ENCODE measurements around the gene PDE4D. TPM values are rescaled to one million over a fixed set of nuclear protein-coding genes. Genes with fewer than 3 reads are reported as not detected.

PDE4D gene
- total and polyA plus RNA-seq, 9 donors: 21.1 to 65.9 (median 33.0) TPM

GRCh38 chr5:59548807-59549357 lies 344.6 kb downstream of the PDE4D start:
- H3K27me3 ChIP-seq (ENCODE audit: control insufficient read depth, insufficient read depth, low read length): no peaks in the 10 kb centered on the region
- no peak overlapping the region for H3K4me3 ChIP-seq (ENCODE audit: low read length)
- no CpG with 5 or more reads among the region's 4 CpGs for WGBS (ENCODE audit: insufficient coverage)
- no peak overlapping the region for H3K27ac ChIP-seq (ENCODE audit: low read length)
- H3K36me3 ChIP-seq (ENCODE audit: control insufficient read depth, insufficient read depth, low read length): no peaks in the 10 kb centered on the region
- no peaks in the 10 kb centered on the region for H3K9me3 ChIP-seq (replicated peaks; ENCODE audit: control insufficient read depth, low read depth, low read length)
- H3K4me1 ChIP-seq (ENCODE audit: control insufficient read depth, insufficient read depth, low read length): peaks cover 3% of the 10 kb centered on the region
- no peak for DNase-seq

- H3K36me3 ChIP-seq (ENCODE audit: control insufficient read depth, insufficient read depth, low read length): no peaks in the 10 kb centered on the region
- no peaks in the 10 kb centered on the region for H3K9me3 ChIP-seq (replicated peaks; ENCODE audit: control insufficient read depth, low read depth, low read length)
- WGBS (ENCODE audit: insufficient coverage): 60% methylated on average over 1 of the region's 3 CpGs
- peaks cover 11% of the 10 kb centered on the region for H3K4me1 ChIP-seq (ENCODE audit: control insufficient read depth, insufficient read depth, low read length)
- H3K27me3 ChIP-seq (ENCODE audit: control insufficient read depth, insufficient read depth, low read length): no peaks in the 10 kb centered on the region
- no peak overlapping the region for H3K4me3 ChIP-seq (ENCODE audit: low read length)
- H3K27ac ChIP-seq (ENCODE audit: low read length): no peak overlapping the region
- DNase-seq: no peak
These were observed 345.8 kb downstream of the PDE4D start for GRCh38 chr5:59547731-59548130.

GRCh38 chr5:59544573-59544972 lies 349.0 kb downstream of the PDE4D start:
- no CpG with 5 or more reads among the region's 2 CpGs for WGBS (ENCODE audit: insufficient coverage)
- Histone ChIP-seq H3K9me3 (replicated peaks; ENCODE audit: control insufficient read depth, low read depth, low read length) (no peaks in the 10 kb centered on the region), H3K36me3 (ENCODE audit: control insufficient read depth, insufficient read depth, low read length) (no peaks in the 10 kb centered on the region), H3K4me3 (ENCODE audit: low read length) (no peak overlapping the region), H3K4me1 (ENCODE audit: control insufficient read depth, insufficient read depth, low read length) (peaks cover 19% of the 10 kb centered on the region), H3K27ac (ENCODE audit: low read length) (no peak overlapping the region), H3K27me3 (ENCODE audit: control insufficient read depth, insufficient read depth, low read length) (no peaks in the 10 kb centered on the region)
- DNase-seq: no peak

GRCh38 chr5:59543821-59544442 lies 349.6 kb downstream of the PDE4D start:
- DNase-seq: no peak
- Histone ChIP-seq H3K4me3 (ENCODE audit: low read length) (no peak overlapping the region), H3K4me1 (ENCODE audit: control insufficient read depth, insufficient read depth, low read length) (peaks cover 19% of the 10 kb centered on the region), H3K27ac (ENCODE audit: low read length) (peak overlapping the region; percentile 63), H3K36me3 (ENCODE audit: control insufficient read depth, insufficient read depth, low read length) (no peaks in the 10 kb centered on the region), H3K27me3 (ENCODE audit: control insufficient read depth, insufficient read depth, low read length) (no peaks in the 10 kb centered on the region), H3K9me3 (replicated peaks; ENCODE audit: control insufficient read depth, low read depth, low read length) (no peaks in the 10 kb centered on the region)
- 80% methylated on average over 1 of the region's 2 CpGs for WGBS (ENCODE audit: insufficient coverage)

GRCh38 chr5:59542851-59543820 lies 350.4 kb downstream of the PDE4D start:
- H3K4me3 ChIP-seq (ENCODE audit: low read length): no peak overlapping the region
- peak; percentile 90 for DNase-seq
- WGBS (ENCODE audit: insufficient coverage): no CpG with 5 or more reads among the region's 6 CpGs

GRCh38 chr5:59542306-59542705 lies 351.2 kb downstream of the PDE4D start:
- H3K27ac ChIP-seq (ENCODE audit: low read length): no peak overlapping the region
- H3K4me3 ChIP-seq (ENCODE audit: low read length): no peak overlapping the region

More at GRCh38 chr5:59542851-59543820, 350.4 kb downstream of the PDE4D start:
- Histone ChIP-seq H3K4me1 (ENCODE audit: control insufficient read depth, insufficient read depth, low read length) (peaks cover 19% of the 10 kb centered on the region), H3K9me3 (replicated peaks; ENCODE audit: control insufficient read depth, low read depth, low read length) (no peaks in the 10 kb centered on the region), H3K36me3 (ENCODE audit: control insufficient read depth, insufficient read depth, low read length) (no peaks in the 10 kb centered on the region), H3K27ac (ENCODE audit: low read length) (peak overlapping the region; percentile 63), H3K27me3 (ENCODE audit: control insufficient read depth, insufficient read depth, low read length) (no peaks in the 10 kb centered on the region)

GRCh38 chr5:59540366-59540765 lies 353.2 kb downstream of the PDE4D start:
- Histone ChIP-seq H3K4me1 (ENCODE audit: control insufficient read depth, insufficient read depth, low read length) (peaks cover 19% of the 10 kb centered on the region), H3K36me3 (ENCODE audit: control insufficient read depth, insufficient read depth, low read length) (no peaks in the 10 kb centered on the region), H3K27ac (ENCODE audit: low read length) (no peak overlapping the region), H3K27me3 (ENCODE audit: control insufficient read depth, insufficient read depth, low read length) (no peaks in the 10 kb centered on the region), H3K9me3 (replicated peaks; ENCODE audit: control insufficient read depth, low read depth, low read length) (no peaks in the 10 kb centered on the region), H3K4me3 (ENCODE audit: low read length) (no peak overlapping the region)
- 17% methylated on average over 1 of the region's 2 CpGs for WGBS (ENCODE audit: insufficient coverage)
- DNase-seq: peak; percentile 19

More at GRCh38 chr5:59542306-59542705, 351.2 kb downstream of the PDE4D start:
- Histone ChIP-seq H3K27me3 (ENCODE audit: control insufficient read depth, insufficient read depth, low read length) (no peaks in the 10 kb centered on the region), H3K9me3 (replicated peaks; ENCODE audit: control insufficient read depth, low read depth, low read length) (no peaks in the 10 kb centered on the region), H3K4me1 (ENCODE audit: control insufficient read depth, insufficient read depth, low read length) (peaks cover 19% of the 10 kb centered on the region), H3K36me3 (ENCODE audit: control insufficient read depth, insufficient read depth, low read length) (no peaks in the 10 kb centered on the region)
- peak; percentile 63 for DNase-seq

- DNase-seq: no peak
- no peaks in the 10 kb centered on the region for H3K9me3 ChIP-seq (replicated peaks; ENCODE audit: control insufficient read depth, low read depth, low read length)
- peak overlapping the region; percentile 39 for H3K27ac ChIP-seq (ENCODE audit: low read length)
- H3K27me3 ChIP-seq (ENCODE audit: control insufficient read depth, insufficient read depth, low read length): no peaks in the 10 kb centered on the region
- no peak overlapping the region for H3K4me3 ChIP-seq (ENCODE audit: low read length)
- H3K36me3 ChIP-seq (ENCODE audit: control insufficient read depth, insufficient read depth, low read length): no peaks in the 10 kb centered on the region
- peaks cover 15% of the 10 kb centered on the region for H3K4me1 ChIP-seq (ENCODE audit: control insufficient read depth, insufficient read depth, low read length)
These were observed 354.8 kb downstream of the PDE4D start for GRCh38 chr5:59538750-59539121.

GRCh38 chr5:59537961-59538749 lies 355.4 kb downstream of the PDE4D start:
- Histone ChIP-seq H3K36me3 (ENCODE audit: control insufficient read depth, insufficient read depth, low read length) (no peaks in the 10 kb centered on the region), H3K27me3 (ENCODE audit: control insufficient read depth, insufficient read depth, low read length) (no peaks in the 10 kb centered on the region), H3K9me3 (replicated peaks; ENCODE audit: control insufficient read depth, low read depth, low read length) (no peaks in the 10 kb centered on the region), H3K27ac (ENCODE audit: low read length) (peak overlapping the region; percentile 39), H3K4me1 (ENCODE audit: control insufficient read depth, insufficient read depth, low read length) (peaks cover 11% of the 10 kb centered on the region), H3K4me3 (ENCODE audit: low read length) (no peak overlapping the region)
- WGBS (ENCODE audit: insufficient coverage): 34% methylated on average over 3 of the region's 6 CpGs
- DNase-seq: peak; percentile 96

- peaks cover 5% of the 10 kb centered on the region for H3K4me1 ChIP-seq (ENCODE audit: control insufficient read depth, insufficient read depth, low read length)
- WGBS (ENCODE audit: insufficient coverage): no CpG with 5 or more reads among the region's 2 CpGs
- no peak for DNase-seq
- H3K27me3 ChIP-seq (ENCODE audit: control insufficient read depth, insufficient read depth, low read length): no peaks in the 10 kb centered on the region
- no peak overlapping the region for H3K27ac ChIP-seq (ENCODE audit: low read length)
- H3K4me3 ChIP-seq (ENCODE audit: low read length): no peak overlapping the region
- no peaks in the 10 kb centered on the region for H3K36me3 ChIP-seq (ENCODE audit: control insufficient read depth, insufficient read depth, low read length)
- no peaks in the 10 kb centered on the region for H3K9me3 ChIP-seq (replicated peaks; ENCODE audit: control insufficient read depth, low read depth, low read length)
These were observed 356.7 kb downstream of the PDE4D start for GRCh38 chr5:59536875-59537274.
